Calu3 (cell line): ENCODE measurements around the gene MIGA2. TPM values are rescaled to one million over a fixed set of nuclear protein-coding genes. Genes with fewer than 3 reads are reported as not detected.
A peak's percentile ranks its signal among the peaks of the same experiment; 100 is the strongest.

ENCODE experiments used
- BruUV-seq: library from RNA; stranded (reverse); fragments of 400-500 nt; replicated peaks from 2 replicates; lab custom pipeline; 2021; lab: Mats Ljungman, UMichigan
- CTCF ChIA-PET: fragments of 300-600 bp; sonication (Branson Sonifier 250); formaldehyde crosslinking; loops from one replicate; lab custom pipeline; 2022; ENCODE audit warnings: antibody characterized with exemption; lab: Charles Lee
- DNase-seq: peaks from one replicate; pipeline ENCODE4 v3.0.0; 2022
- H3K27ac Mint-ChIP-seq: one replicate; pipeline ENCODE4 v1.8.0; 2022; ENCODE audit warnings: mixed read lengths; ENCODE audit not compliant: unreplicated experiment
- H3K27me3 Mint-ChIP-seq: one replicate; pipeline ENCODE4 v1.8.0; 2022; ENCODE audit warnings: mixed read lengths; ENCODE audit not compliant: unreplicated experiment
- H3K36me3 Mint-ChIP-seq: one replicate; pipeline ENCODE4 v1.8.0; 2022; ENCODE audit warnings: mild to moderate bottlenecking, moderate library complexity, mixed read lengths; ENCODE audit not compliant: insufficient read depth, unreplicated experiment
- H3K4me1 Mint-ChIP-seq: one replicate; pipeline ENCODE4 v1.8.0; 2022; ENCODE audit warnings: mild to moderate bottlenecking, low read depth, mixed read lengths; ENCODE audit not compliant: unreplicated experiment
- H3K4me3 Mint-ChIP-seq: one replicate; pipeline ENCODE4 v1.8.0; 2022; ENCODE audit warnings: mild to moderate bottlenecking, low read depth, moderate library complexity, mixed read lengths; ENCODE audit not compliant: unreplicated experiment
- H3K9me3 Mint-ChIP-seq: one replicate; pipeline ENCODE4 v1.8.0; 2022; ENCODE audit warnings: low read depth, mixed read lengths; ENCODE audit not compliant: unreplicated experiment
- intact Hi-C: fragments of 100-400 bp; cut with micrococcal nuclease; formaldehyde crosslinking; loops from one replicate; pipeline ENCODE4 v1.10.0; 2022; ENCODE audit not compliant: unreplicated experiment
- total RNA-seq: library from RNA; stranded (reverse); gene quantifications from 2 replicates; pipeline ENCODE4 v1.2.3, GENCODE V29; 2022
- TF ChIP-seq, protein P1 (sequence below): fragments of 200-600 bp; IDR thresholded peaks from one replicate; pipeline ENCODE4 v1.8.0; 2022; ENCODE audit warnings: antibody characterized with exemption; ENCODE audit not compliant: unreplicated experiment

The MIGA2 gene
- total RNA-seq, 1 experiment from 2014 or later: 17.8 TPM

GRCh38 chr9:129076640-129077037, 40.2 kb downstream of the MIGA2 start:
- Mint-ChIP-seq H3K27ac (no peak overlapping the region), H3K4me3 (no peak overlapping the region), H3K4me1 (no peaks in the 10 kb centered on the region), H3K9me3 (no peaks in the 10 kb centered on the region), H3K36me3 (peaks cover 26% of the 10 kb centered on the region), H3K27me3 (no peaks in the 10 kb centered on the region)
- TF ChIP-seq, protein P1, sequence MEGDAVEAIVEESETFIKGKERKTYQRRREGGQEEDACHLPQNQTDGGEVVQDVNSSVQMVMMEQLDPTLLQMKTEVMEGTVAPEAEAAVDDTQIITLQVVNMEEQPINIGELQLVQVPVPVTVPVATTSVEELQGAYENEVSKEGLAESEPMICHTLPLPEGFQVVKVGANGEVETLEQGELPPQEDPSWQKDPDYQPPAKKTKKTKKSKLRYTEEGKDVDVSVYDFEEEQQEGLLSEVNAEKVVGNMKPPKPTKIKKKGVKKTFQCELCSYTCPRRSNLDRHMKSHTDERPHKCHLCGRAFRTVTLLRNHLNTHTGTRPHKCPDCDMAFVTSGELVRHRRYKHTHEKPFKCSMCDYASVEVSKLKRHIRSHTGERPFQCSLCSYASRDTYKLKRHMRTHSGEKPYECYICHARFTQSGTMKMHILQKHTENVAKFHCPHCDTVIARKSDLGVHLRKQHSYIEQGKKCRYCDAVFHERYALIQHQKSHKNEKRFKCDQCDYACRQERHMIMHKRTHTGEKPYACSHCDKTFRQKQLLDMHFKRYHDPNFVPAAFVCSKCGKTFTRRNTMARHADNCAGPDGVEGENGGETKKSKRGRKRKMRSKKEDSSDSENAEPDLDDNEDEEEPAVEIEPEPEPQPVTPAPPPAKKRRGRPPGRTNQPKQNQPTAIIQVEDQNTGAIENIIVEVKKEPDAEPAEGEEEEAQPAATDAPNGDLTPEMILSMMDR: no peak
- no peak for DNase-seq
- no TSS peak for BruUV-seq
- intact Hi-C loops: no loop called here
- CTCF ChIA-PET: no interaction called here

DNA sequence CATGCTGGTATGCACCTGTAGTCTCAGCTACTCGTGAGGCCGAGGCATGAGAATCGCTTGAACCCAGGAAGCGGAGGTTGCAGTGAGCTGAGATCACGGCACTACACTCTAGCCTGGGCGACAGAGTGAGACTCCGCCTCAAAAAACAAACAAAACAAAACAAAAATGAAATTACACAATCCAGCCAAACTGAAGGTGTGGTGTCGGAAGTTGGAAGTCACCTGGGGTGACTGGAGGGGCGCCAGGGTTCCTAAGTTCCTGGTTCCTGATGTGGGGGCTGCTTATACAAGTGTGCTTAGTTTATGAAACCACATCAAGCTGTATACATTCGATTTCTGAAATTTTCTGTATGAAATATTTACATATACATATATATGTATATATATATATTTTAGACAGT, 40.8 kb downstream of the MIGA2 start:
- no peak overlapping the region for H3K27ac Mint-ChIP-seq

GRCh38 chr9:129078691-129079503, 42.5 kb downstream of the MIGA2 start:
- BruUV-seq: no TSS peak
- peaks cover 31% of the 10 kb centered on the region for H3K36me3 Mint-ChIP-seq
- no peak overlapping the region for H3K27ac Mint-ChIP-seq
- no peak for DNase-seq
- no peaks in the 10 kb centered on the region for H3K4me1 Mint-ChIP-seq
- peak overlapping the region; percentile 79 for H3K4me3 Mint-ChIP-seq
- no peaks in the 10 kb centered on the region for H3K9me3 Mint-ChIP-seq
- no peaks in the 10 kb centered on the region for H3K27me3 Mint-ChIP-seq
- intact Hi-C loops: no loop called here
- CTCF ChIA-PET: interaction anchor here (0.6 kb wide), 1 partner anchor 51 kb away, joined by 7 read pairs; the partner anchor contains the start of gene SH3GLB2
- TF ChIP-seq, protein P1: no peak

More for the DNA sequence above, 40.8 kb downstream of the MIGA2 start:
- BruUV-seq: no TSS peak
- TF ChIP-seq, protein P1: no peak
- CTCF ChIA-PET: no interaction called here
- H3K4me3 Mint-ChIP-seq: no peak overlapping the region
- no peaks in the 10 kb centered on the region for H3K9me3 Mint-ChIP-seq
- intact Hi-C loops: no loop called here
- H3K36me3 Mint-ChIP-seq: peaks cover 30% of the 10 kb centered on the region
- H3K4me1 Mint-ChIP-seq: no peaks in the 10 kb centered on the region
- no peak for DNase-seq
- H3K27me3 Mint-ChIP-seq: no peaks in the 10 kb centered on the region

GRCh38 chr9:129079829-129080228, 43.4 kb downstream of the MIGA2 start:
- peaks cover 31% of the 10 kb centered on the region for H3K36me3 Mint-ChIP-seq
- TF ChIP-seq, protein P1: no peak
- no peaks in the 10 kb centered on the region for H3K9me3 Mint-ChIP-seq
- H3K4me3 Mint-ChIP-seq: peak overlapping the region; percentile 79
- H3K27me3 Mint-ChIP-seq: no peaks in the 10 kb centered on the region
- H3K27ac Mint-ChIP-seq: no peak overlapping the region
- no peak for DNase-seq
- no TSS peak for BruUV-seq
- intact Hi-C loops: no loop called here
- H3K4me1 Mint-ChIP-seq: no peaks in the 10 kb centered on the region
- CTCF ChIA-PET: interaction anchor here (1.0 kb wide), 1 partner anchor 48 kb away, joined by 3 read pairs; no protein-coding TSS in a partner anchor
